HepG2 (cell line): ENCODE data around the gene MOAP1. TPM values are rescaled to one million over a fixed set of nuclear protein-coding genes. Genes with fewer than 3 reads are reported as not detected.
"Not testable (repeated sequence)": the region's sequence is repeated elsewhere in the genome, so short reads cannot be mapped to it uniquely, and the experiment has no call there.

Experiments
- ATAC-seq: fragments of 200-7000 bp; cut with Tn5 transposase; 3 replicates; pipeline ENCODE4 v1.9.1; 2020; ENCODE audit warnings: mild to moderate bottlenecking, moderate library complexity
- BruUV-seq: library from RNA; stranded (reverse); fragments of 400-500 nt; replicated peaks from 2 replicates; lab custom pipeline; 2021; lab: Mats Ljungman, UMichigan
- CTCF ChIA-PET: fragments of 300-600 bp; formaldehyde crosslinking; extraction: SDS; loops from one replicate; lab custom pipeline; 2021; ENCODE audit warnings: low total read pairs, inconsistent platforms, low intra/inter-chr PET ratio; lab: Yijun Ruan, JAX
- POLR2A ChIA-PET: fragments of 350-600 bp; sonication (Branson Sonifier 250); formaldehyde crosslinking; loops from one replicate; lab custom pipeline; 2020; ENCODE audit warnings: antibody characterized with exemption, inconsistent platforms; lab: Yijun Ruan, JAX
- DNase-seq: peaks from one replicate; pipeline ENCODE4 v3.0.0-alpha.2; 2015; ENCODE audit warnings: low spot score
- FAIRE-seq: peaks from 3 replicates; lab custom pipeline; 2011; peaks lifted over from hg19 to GRCh38; lab: Jason Lieb, UNC
- H2AFZ ChIP-seq: one replicate; pipeline ENCODE4 v1.6.1; 2011; ENCODE audit warnings: low read length, inconsistent platforms
- H3K27ac ChIP-seq: fragments of 300-600 bp; 3 replicates; pipeline ENCODE4 v1.8.0; 2011; ENCODE audit warnings: mixed run types, mild to moderate bottlenecking, mixed read lengths, low read length, inconsistent platforms; ENCODE audit not compliant: insufficient read depth; ENCODE audit errors: extremely low read length
- H3K27me3 ChIP-seq, 2 experiments: fragments of 200-600 bp in 1 of 2; 2 replicates in 1 of 2; 3 replicates in 1 of 2; pipeline versions ENCODE4 v1.6.0 to v1.8.0; 2011; ENCODE audit warnings: low read length in 2 of 2, mild to moderate bottlenecking in 2 of 2, moderate library complexity in 2 of 2, inconsistent platforms in 1 of 2; ENCODE audit not compliant: insufficient read depth in 2 of 2, control insufficient read depth in 1 of 2
- H3K36me3 ChIP-seq, 2 experiments: fragments of 200-600 bp in 1 of 2; replicated peaks in 1 of 2; 2 replicates in 1 of 2; 3 replicates in 1 of 2; pipeline versions ENCODE4 v1.5.1 to v1.8.0; 2011; ENCODE audit warnings: low read length in 2 of 2, inconsistent platforms in 1 of 2; ENCODE audit not compliant: insufficient read depth in 2 of 2, control insufficient read depth in 1 of 2
- H3K4me1 ChIP-seq: 2 replicates; pipeline ENCODE4 v1.5.1; 2012; ENCODE audit warnings: low read length, inconsistent platforms; ENCODE audit not compliant: insufficient read depth
- H3K4me2 ChIP-seq: 2 replicates; pipeline ENCODE4 v1.6.0; 2011; ENCODE audit warnings: low read depth, low read length, inconsistent platforms
- H3K4me3 ChIP-seq, 3 experiments: fragments of 200-600 bp in 1 of 3; sonication (generic), shearing (Covaris generic) in 1 of 3; replicated peaks in 1 of 3; 2 replicates each; pipeline ENCODE4 v1.5.1; 2011 to 2016; ENCODE audit warnings: low read length in 3 of 3, inconsistent platforms in 2 of 3, low read depth in 2 of 3, mild to moderate bottlenecking in 2 of 3, control low read depth in 1 of 3, mixed read lengths in 1 of 3; ENCODE audit not compliant: insufficient read depth in 1 of 3
- H3K79me2 ChIP-seq: one replicate; pipeline ENCODE4 v1.6.1; 2011; ENCODE audit warnings: low read length, inconsistent platforms; ENCODE audit not compliant: insufficient read depth
- H3K9ac ChIP-seq: 2 replicates; pipeline ENCODE4 v1.6.0; 2011; ENCODE audit warnings: mild to moderate bottlenecking, low read depth, low read length, inconsistent platforms; ENCODE audit not compliant: insufficient read depth
- H3K9me3 ChIP-seq: 2 replicates; pipeline ENCODE4 v1.5.1; 2012; ENCODE audit warnings: mild to moderate bottlenecking, low read length
- H4K20me1 ChIP-seq: 2 replicates; pipeline ENCODE4 v1.6.0; 2011; ENCODE audit warnings: inconsistent platforms, mild to moderate bottlenecking, low read length, moderate library complexity; ENCODE audit not compliant: insufficient read depth
- GATAD2A ChIP-seq: IDR thresholded peaks from 2 replicates; pipeline ENCODE4 v1.6.1; 2016
- HNF4A ChIP-seq: sonication (generic); formaldehyde crosslinking; IDR thresholded peaks from 2 replicates; pipeline ENCODE4 v1.4.0; 2020; ENCODE audit warnings: missing genetic modification reagents
- NFYB ChIP-seq: sonication (generic); formaldehyde crosslinking; IDR thresholded peaks from 2 replicates; pipeline ENCODE4 v1.4.0; 2020; ENCODE audit warnings: missing genetic modification reagents
- NFYC ChIP-seq: IDR thresholded peaks from 2 replicates; pipeline ENCODE4 v1.6.1; 2016; ENCODE audit warnings: missing genetic modification reagents, missing compliant biosample characterization
- POLR2A ChIP-seq, 2 experiments: IDR thresholded peaks; 2 replicates each; pipeline ENCODE4 v1.6.1; 2011; ENCODE audit warnings: low read depth in 2 of 2, low read length in 2 of 2, mild to moderate bottlenecking in 1 of 2, moderate library complexity in 1 of 2; ENCODE audit not compliant: insufficient read depth in 1 of 2
- POLR2AphosphoS5 ChIP-seq: IDR thresholded peaks from 2 replicates; pipeline ENCODE4 v1.6.1; 2012; ENCODE audit warnings: low read depth, low read length
- RARA ChIP-seq: IDR thresholded peaks from 2 replicates; pipeline ENCODE4 v1.6.1; 2016; ENCODE audit warnings: missing genetic modification reagents, missing compliant biosample characterization
- RXRB ChIP-seq: IDR thresholded peaks from 2 replicates; pipeline ENCODE4 v1.6.1; 2016; ENCODE audit warnings: borderline replicate concordance, missing genetic modification reagents, missing compliant biosample characterization
- ZMYM4 ChIP-seq: sonication (generic); formaldehyde crosslinking; IDR thresholded peaks from 2 replicates; pipeline ENCODE4 v1.8.1; 2023; ENCODE audit warnings: mild to moderate bottlenecking, missing genetic modification reagents
- ZNF770 ChIP-seq: sonication (generic); formaldehyde crosslinking; IDR thresholded peaks from 2 replicates; pipeline ENCODE4 v1.5.0; 2020; ENCODE audit warnings: mild to moderate bottlenecking, missing genetic modification reagents
- WGBS: methylation state at CpG from one replicate; pipeline ENCODE4 v1.1.6; 2017; ENCODE audit warnings: low lambda C conversion rate; 5-methylcytosine and 5-hydroxymethylcytosine counted together
- in situ Hi-C: cut with HindIII; loops from 2 replicates; pipeline ENCODE4 v1.10.0; 2017; ENCODE audit warnings: low pct_unique_long_range_greater_than_20kb; ENCODE audit not compliant: extremely low pct_ligation_motif_present
- intact Hi-C: fragments of 100-400 bp; cut with micrococcal nuclease; formaldehyde crosslinking; loops from one replicate; pipeline ENCODE4 v1.10.0; 2022; ENCODE audit not compliant: unreplicated experiment
- polyA plus RNA-seq, 8 experiments: library from polyadenylated mRNA; depleted of rRNA in 3 of 8; stranded (reverse) in 7 of 8; unstranded in 1 of 8; fragments of >200 nt; fragmentation: Illumina TruSeq in 4 of 8; extraction: Trizol in 4 of 8; gene quantifications; 2 replicates each; pipeline versions ENCODE4 v1.2.1 to v1.2.3, GENCODE V29; 2011 to 2016; ENCODE audit warnings: low read depth in 4 of 8, missing spikeins in 1 of 8, mixed read lengths in 1 of 8; ENCODE audit not compliant: insufficient read depth in 1 of 8
- total RNA-seq, 5 experiments: library from RNA; depleted of rRNA; stranded (reverse); fragments of >200 nt; fragmentation: Illumina TruSeq; extraction: Trizol; gene quantifications; 2 replicates each; pipeline ENCODE4 v1.2.3, GENCODE V29; 2016; ENCODE audit warnings: low read depth in 1 of 5
- TF ChIP-seq, protein P1 (sequence below): IDR thresholded peaks from 2 replicates; pipeline ENCODE4 v1.6.1; 2016; ENCODE audit warnings: missing genetic modification reagents, missing compliant biosample characterization
- TF ChIP-seq, protein P2 (sequence below): sonication (generic); formaldehyde crosslinking; IDR thresholded peaks from 2 replicates; pipeline ENCODE4 v1.4.0; 2020; ENCODE audit warnings: missing genetic modification reagents
- TF ChIP-seq, protein P3 (sequence below): IDR thresholded peaks from 2 replicates; pipeline ENCODE4 v1.4.0; 2020; ENCODE audit warnings: mild to moderate bottlenecking, missing genetic modification reagents

Gene MOAP1
- total and polyA plus RNA-seq, 2 of the 13 experiments (the other 11 are each of a cell fraction or from before 2014, with no cell fraction given), result 14.6 to 47.0 TPM

- H3K4me3 ChIP-seq, BruUV-seq, POLR2A ChIA-PET, in situ Hi-C loops, H3K79me2 ChIP-seq, H3K4me2 ChIP-seq, H3K9ac ChIP-seq, CTCF ChIA-PET, H3K36me3 ChIP-seq, H3K9me3 ChIP-seq, ATAC-seq, H3K27me3 ChIP-seq, DNase-seq, FAIRE-seq, H4K20me1 ChIP-seq, H2AFZ ChIP-seq: not testable (repeated sequence)
- peaks cover 81% of the 10 kb centered on the region for H3K4me1 ChIP-seq
- TF ChIP-seq, protein P1, sequence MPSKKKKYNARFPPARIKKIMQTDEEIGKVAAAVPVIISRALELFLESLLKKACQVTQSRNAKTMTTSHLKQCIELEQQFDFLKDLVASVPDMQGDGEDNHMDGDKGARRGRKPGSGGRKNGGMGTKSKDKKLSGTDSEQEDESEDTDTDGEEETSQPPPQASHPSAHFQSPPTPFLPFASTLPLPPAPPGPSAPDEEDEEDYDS, result 0 out of 2 replicates have a peak, but pooled peaks have one; percentile 19
- TF ChIP-seq NFYC (CRISPR knock-in tag) (peak; percentile 74), NFYB (CRISPR knock-in tag) (peak; percentile 78), POLR2A (IDR thresholded peaks at IDR 0.05; ENCODE audit: insufficient read depth in 1 of 2, low read depth in 2 of 2, low read length in 2 of 2) (peak in 1 of 2 experiments; percentile 54; a peak in 1 of 4 replicates), ZMYM4 (CRISPR knock-in tag) (peak; percentile 55; the same call in 1 of the 2 replicates), POLR2AphosphoS5 (peak; percentile 36; the same call in 1 of the 2 replicates)
- WGBS, result 91% methylated on average over 4 of the region's 6 CpGs
- intact Hi-C loops, result loop anchor here (10.0 kb wide), 1 partner anchor 55 kb away; the partner anchor contains the start of gene ITPK1
- H3K27ac ChIP-seq, result peak overlapping the region; percentile 51
These were observed 15.1 kb downstream of the MOAP1 start for GRCh38 chr14:93169619-93170018.

GRCh38 chr14:93168610-93169009, 16.1 kb downstream of the MOAP1 start:
- FAIRE-seq, in situ Hi-C loops, H3K36me3 ChIP-seq, H3K4me3 ChIP-seq, H3K79me2 ChIP-seq, H3K27me3 ChIP-seq, H3K9ac ChIP-seq, H3K4me2 ChIP-seq, intact Hi-C loops, H4K20me1 ChIP-seq, CTCF ChIA-PET, DNase-seq, H3K9me3 ChIP-seq, BruUV-seq, H2AFZ ChIP-seq, POLR2A ChIA-PET: not testable (repeated sequence)
- H3K4me1 ChIP-seq, result peaks cover 71% of the 10 kb centered on the region
- 55% methylated on average over 9 of the region's 9 CpGs for WGBS
- H3K27ac ChIP-seq, result peak overlapping the region; percentile 51
- 0 out of 3 replicates have a peak, but pooled peaks have one; percentile 18 for ATAC-seq
- TF ChIP-seq GATAD2A (peak; percentile 43), ZNF770 (0 out of 2 replicates have a peak, but pooled peaks have one; percentile 22), RXRB (CRISPR knock-in tag) (0 out of 2 replicates have a peak, but pooled peaks have one; percentile 21), RARA (CRISPR knock-in tag) (peak; percentile 64; the same call in 1 of the 2 replicates), HNF4A (CRISPR knock-in tag) (peak; percentile 17; the same call in 1 of the 2 replicates)
- TF ChIP-seq, protein P2, sequence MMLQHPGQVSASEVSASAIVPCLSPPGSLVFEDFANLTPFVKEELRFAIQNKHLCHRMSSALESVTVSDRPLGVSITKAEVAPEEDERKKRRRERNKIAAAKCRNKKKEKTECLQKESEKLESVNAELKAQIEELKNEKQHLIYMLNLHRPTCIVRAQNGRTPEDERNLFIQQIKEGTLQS (CRISPR knock-in tag), result peak; percentile 60; the same call in 1 of the 2 replicates
- TF ChIP-seq, protein P3, sequence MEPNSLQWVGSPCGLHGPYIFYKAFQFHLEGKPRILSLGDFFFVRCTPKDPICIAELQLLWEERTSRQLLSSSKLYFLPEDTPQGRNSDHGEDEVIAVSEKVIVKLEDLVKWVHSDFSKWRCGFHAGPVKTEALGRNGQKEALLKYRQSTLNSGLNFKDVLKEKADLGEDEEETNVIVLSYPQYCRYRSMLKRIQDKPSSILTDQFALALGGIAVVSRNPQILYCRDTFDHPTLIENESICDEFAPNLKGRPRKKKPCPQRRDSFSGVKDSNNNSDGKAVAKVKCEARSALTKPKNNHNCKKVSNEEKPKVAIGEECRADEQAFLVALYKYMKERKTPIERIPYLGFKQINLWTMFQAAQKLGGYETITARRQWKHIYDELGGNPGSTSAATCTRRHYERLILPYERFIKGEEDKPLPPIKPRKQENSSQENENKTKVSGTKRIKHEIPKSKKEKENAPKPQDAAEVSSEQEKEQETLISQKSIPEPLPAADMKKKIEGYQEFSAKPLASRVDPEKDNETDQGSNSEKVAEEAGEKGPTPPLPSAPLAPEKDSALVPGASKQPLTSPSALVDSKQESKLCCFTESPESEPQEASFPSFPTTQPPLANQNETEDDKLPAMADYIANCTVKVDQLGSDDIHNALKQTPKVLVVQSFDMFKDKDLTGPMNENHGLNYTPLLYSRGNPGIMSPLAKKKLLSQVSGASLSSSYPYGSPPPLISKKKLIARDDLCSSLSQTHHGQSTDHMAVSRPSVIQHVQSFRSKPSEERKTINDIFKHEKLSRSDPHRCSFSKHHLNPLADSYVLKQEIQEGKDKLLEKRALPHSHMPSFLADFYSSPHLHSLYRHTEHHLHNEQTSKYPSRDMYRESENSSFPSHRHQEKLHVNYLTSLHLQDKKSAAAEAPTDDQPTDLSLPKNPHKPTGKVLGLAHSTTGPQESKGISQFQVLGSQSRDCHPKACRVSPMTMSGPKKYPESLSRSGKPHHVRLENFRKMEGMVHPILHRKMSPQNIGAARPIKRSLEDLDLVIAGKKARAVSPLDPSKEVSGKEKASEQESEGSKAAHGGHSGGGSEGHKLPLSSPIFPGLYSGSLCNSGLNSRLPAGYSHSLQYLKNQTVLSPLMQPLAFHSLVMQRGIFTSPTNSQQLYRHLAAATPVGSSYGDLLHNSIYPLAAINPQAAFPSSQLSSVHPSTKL, result peak; percentile 64
